HEK293 (cell line): ENCODE data around the gene CYP4F11.

Experiments
- SALL2 ChIP-seq: fragments of 450-650 bp; formaldehyde crosslinking; IDR thresholded peaks from 2 replicates; pipeline ENCODE4 v1.5.0; 2017; ENCODE audit warnings: missing biosample characterization, mild to moderate bottlenecking, missing genetic modification characterization, borderline replicate concordance
- ZNF23 ChIP-seq: fragments of 450-650 bp; formaldehyde crosslinking; IDR thresholded peaks from 2 replicates; pipeline ENCODE4 v1.5.1; 2016; ENCODE audit warnings: missing biosample characterization, missing genetic modification characterization, borderline replicate concordance
- ZNF639 ChIP-seq: fragments of 450-650 bp; formaldehyde crosslinking; IDR thresholded peaks from 2 replicates; pipeline ENCODE4 v1.5.1; 2016; ENCODE audit warnings: missing biosample characterization, missing genetic modification characterization
- ZNF843 ChIP-seq: fragments of 450-650 bp; formaldehyde crosslinking; IDR thresholded peaks from 2 replicates; pipeline ENCODE4 v1.5.1; 2016; ENCODE audit warnings: missing biosample characterization, missing genetic modification characterization
- TF ChIP-seq, protein P1 (sequence below): fragments of 450-650 bp; formaldehyde crosslinking; IDR thresholded peaks from 2 replicates; pipeline ENCODE4 v1.5.1; 2016; ENCODE audit warnings: missing biosample characterization, missing genetic modification characterization

DNA sequence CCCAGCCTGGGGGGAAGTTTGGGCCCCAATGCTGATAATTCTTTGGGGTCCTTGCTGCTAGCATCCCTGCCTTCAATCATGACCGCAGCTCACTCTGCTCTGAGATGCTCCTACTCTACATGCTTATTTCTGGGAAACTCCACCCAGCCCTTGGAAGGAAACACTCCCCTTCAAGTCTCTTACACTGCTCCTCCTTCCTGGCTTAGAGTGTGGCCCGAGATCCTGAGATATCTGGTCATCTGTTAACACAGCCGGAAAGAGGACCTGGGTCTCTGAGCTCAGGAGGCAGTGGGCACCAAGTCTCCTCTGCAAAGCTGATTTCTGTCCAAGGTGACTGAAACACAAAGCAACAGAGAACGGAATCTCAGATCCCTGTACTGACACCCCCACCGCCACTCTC is 69.5 kb downstream of the CYP4F11 start:
- TF ChIP-seq ZNF23, result no peak
- TF ChIP-seq, protein P1, sequence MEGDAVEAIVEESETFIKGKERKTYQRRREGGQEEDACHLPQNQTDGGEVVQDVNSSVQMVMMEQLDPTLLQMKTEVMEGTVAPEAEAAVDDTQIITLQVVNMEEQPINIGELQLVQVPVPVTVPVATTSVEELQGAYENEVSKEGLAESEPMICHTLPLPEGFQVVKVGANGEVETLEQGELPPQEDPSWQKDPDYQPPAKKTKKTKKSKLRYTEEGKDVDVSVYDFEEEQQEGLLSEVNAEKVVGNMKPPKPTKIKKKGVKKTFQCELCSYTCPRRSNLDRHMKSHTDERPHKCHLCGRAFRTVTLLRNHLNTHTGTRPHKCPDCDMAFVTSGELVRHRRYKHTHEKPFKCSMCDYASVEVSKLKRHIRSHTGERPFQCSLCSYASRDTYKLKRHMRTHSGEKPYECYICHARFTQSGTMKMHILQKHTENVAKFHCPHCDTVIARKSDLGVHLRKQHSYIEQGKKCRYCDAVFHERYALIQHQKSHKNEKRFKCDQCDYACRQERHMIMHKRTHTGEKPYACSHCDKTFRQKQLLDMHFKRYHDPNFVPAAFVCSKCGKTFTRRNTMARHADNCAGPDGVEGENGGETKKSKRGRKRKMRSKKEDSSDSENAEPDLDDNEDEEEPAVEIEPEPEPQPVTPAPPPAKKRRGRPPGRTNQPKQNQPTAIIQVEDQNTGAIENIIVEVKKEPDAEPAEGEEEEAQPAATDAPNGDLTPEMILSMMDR, result no peak
- no peak for TF ChIP-seq ZNF639 (tag by site-specific recombination)
- no peak for TF ChIP-seq SALL2 (tag by site-specific recombination)
- TF ChIP-seq ZNF843 (tag by site-specific recombination), result no peak
